Ovary (tissue), 3 donors: ENCODE data around the gene GRID1.

Experiments
- CTCF ChIP-seq, 3 donors: fragments of 450-650 bp in 2 of 3; fragments of 200-600 bp in 1 of 3; IDR thresholded peaks; one replicate each; pipeline versions ENCODE4 v1.5.1 to v1.8.0; 2016 to 2022; ENCODE audit warnings: antibody characterized with exemption in 3 of 3, mild to moderate bottlenecking in 1 of 3
- EP300 ChIP-seq: sonication (generic); formaldehyde crosslinking; IDR thresholded peaks from one replicate; pipeline ENCODE4 v1.6.1; 2017; ENCODE audit warnings: antibody characterized with exemption
- POLR2A ChIP-seq: fragments of 450-650 bp; IDR thresholded peaks from one replicate; pipeline ENCODE4 v1.6.1; 2017; ENCODE audit warnings: antibody characterized with exemption, mild to moderate bottlenecking, moderate library complexity
- donor health status: DM: no; HTN: no; CAD: no.

- TF ChIP-seq CTCF (IDR thresholded peaks at IDR 0.05) = no peak
- TF ChIP-seq POLR2A = no peak
- TF ChIP-seq EP300 = no peak
Observed at GRCh38 chr10:85961073-85961472, 405.5 kb downstream of the GRID1 start.
